Stimulated activated CD8-positive, alpha-beta memory T cell treated with anti-CD3 and anti-CD28 coated beads, Interleukin-4, amount 100 ng/mL, for 1 hour (primary cell): Measurements from ENCODE around the gene CSGALNACT2.
"Not testable (repeated sequence)": the region's sequence is repeated elsewhere in the genome, so short reads cannot be mapped to it uniquely, and the experiment has no call there.

Source experiments
- DNase-seq, 2 donors: peaks; one replicate each; pipeline ENCODE4 v3.0.0-alpha.2; 2020; ENCODE audit warnings: low read depth in 2 of 2, low spot score in 1 of 2

CSGALNACT2 gene

GRCh38 chr10:43214956-43215561, 76.8 kb downstream of the CSGALNACT2 start:
- DNase-seq, result no peak

GRCh38 chr10:43215758-43216455, 77.7 kb downstream of the CSGALNACT2 start:
- DNase-seq, result no peak

- DNase-seq, result no peak
Measured at GRCh38 chr10:43216931-43217562, 78.8 kb downstream of the CSGALNACT2 start.

GRCh38 chr10:43217563-43218205, 79.4 kb downstream of the CSGALNACT2 start:
- DNase-seq, result no peak

GRCh38 chr10:43218206-43218950, 80.1 kb downstream of the CSGALNACT2 start:
- DNase-seq, result no peak

GRCh38 chr10:43218951-43219837, 80.9 kb downstream of the CSGALNACT2 start:
- no peak for DNase-seq

GRCh38 chr10:43219848-43220247, 81.6 kb downstream of the CSGALNACT2 start:
- no peak for DNase-seq

GRCh38 chr10:43220251-43220650, 82.0 kb downstream of the CSGALNACT2 start:
- DNase-seq, result not testable (repeated sequence)

GRCh38 chr10:43220657-43221418, 82.6 kb downstream of the CSGALNACT2 start:
- no peak for DNase-seq

- no peak for DNase-seq
Measured at GRCh38 chr10:43221419-43222209, 83.4 kb downstream of the CSGALNACT2 start.

- no peak for DNase-seq
Measured at GRCh38 chr10:43222210-43222720, 84.0 kb downstream of the CSGALNACT2 start.

GRCh38 chr10:43223056-43223455, 84.8 kb downstream of the CSGALNACT2 start:
- DNase-seq, result no peak

GRCh38 chr10:43224321-43224720, 86.1 kb downstream of the CSGALNACT2 start:
- DNase-seq, result no peak

- DNase-seq, result no peak
Measured at GRCh38 chr10:43225004-43225786, 87.0 kb downstream of the CSGALNACT2 start.

- no peak for DNase-seq
Measured at GRCh38 chr10:43225787-43226153, 87.5 kb downstream of the CSGALNACT2 start.

- DNase-seq, result no peak
Measured at GRCh38 chr10:43226441-43226840, 88.2 kb downstream of the CSGALNACT2 start.
